ENCODE data around the gene KATNB1. TPM values are rescaled to one million over a fixed set of nuclear protein-coding genes. Genes with fewer than 3 reads are reported as not detected.

KATNB1 gene
- total and polyA plus RNA-seq, 2 of the 8 experiments (the other 6 are each of a cell fraction or from before 2014, with no cell fraction given), result 50.2 to 60.4 TPM

DNA sequence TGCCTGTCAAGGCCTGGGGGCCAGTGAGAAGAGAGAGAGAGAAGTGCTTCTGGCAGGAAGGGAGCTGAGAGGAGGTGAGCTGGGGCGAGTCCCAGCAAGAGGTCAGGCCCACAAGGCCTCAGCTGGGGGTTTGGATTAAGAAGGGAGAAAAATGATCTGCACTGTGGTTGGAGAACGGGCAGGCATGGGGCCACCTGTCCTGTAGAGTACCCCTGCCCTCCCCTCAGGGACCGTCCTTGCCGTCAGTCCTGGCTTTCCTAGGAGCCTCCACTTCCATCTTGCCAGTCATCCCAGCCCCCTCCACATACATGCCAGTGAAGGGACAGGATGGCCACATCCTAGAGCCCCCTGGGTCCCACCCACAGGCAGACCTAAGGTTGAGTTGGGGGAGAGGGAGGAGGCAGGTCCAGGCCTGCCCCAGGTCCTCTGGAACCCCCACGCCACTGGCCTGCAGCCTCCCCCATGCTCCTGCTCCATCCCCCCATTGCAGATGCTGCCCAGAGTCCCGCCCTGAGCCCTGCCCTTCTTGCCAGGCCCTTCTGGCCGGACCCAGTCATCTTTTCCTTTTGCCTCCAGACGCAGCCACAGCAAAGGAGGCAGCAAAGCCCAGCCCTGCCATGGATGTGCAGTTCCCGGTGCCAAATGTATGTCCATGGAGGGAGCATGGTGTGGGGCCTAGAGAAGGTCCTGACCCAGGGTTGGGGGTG lies 18.9 kb downstream of the KATNB1 start (continued):
- TF ChIP-seq POLR2A (IDR thresholded peaks at IDR 0.05; ENCODE audit: control extremely low read depth in 1 of 2, low read depth in 2 of 2, low read length in 2 of 2) (no peak), ASH2L (IDR thresholded peaks at IDR 0.05; ENCODE audit: low read length) (no peak)
- TF ChIP-seq, protein P1, sequence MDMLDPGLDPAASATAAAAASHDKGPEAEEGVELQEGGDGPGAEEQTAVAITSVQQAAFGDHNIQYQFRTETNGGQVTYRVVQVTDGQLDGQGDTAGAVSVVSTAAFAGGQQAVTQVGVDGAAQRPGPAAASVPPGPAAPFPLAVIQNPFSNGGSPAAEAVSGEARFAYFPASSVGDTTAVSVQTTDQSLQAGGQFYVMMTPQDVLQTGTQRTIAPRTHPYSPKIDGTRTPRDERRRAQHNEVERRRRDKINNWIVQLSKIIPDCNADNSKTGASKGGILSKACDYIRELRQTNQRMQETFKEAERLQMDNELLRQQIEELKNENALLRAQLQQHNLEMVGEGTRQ (IDR thresholded peaks at IDR 0.05; ENCODE audit: low read length), result no peak

Measured in H1 (cell line).